CD4-positive, alpha-beta T cell treated with Interleukin-4 for 4 hours (primary cell): Measurements from ENCODE around the gene NUB1.

Experiments used
- DNase-seq: peaks from one replicate; pipeline ENCODE4 v3.0.0-alpha.2; 2020

Gene NUB1

GRCh38 chr7:151392002-151392401 is 50.4 kb downstream of the NUB1 start:
- no peak for DNase-seq

GRCh38 chr7:151392426-151392825 is 50.8 kb downstream of the NUB1 start:
- no peak for DNase-seq

- no peak for DNase-seq
Measured at GRCh38 chr7:151393031-151393977, 51.7 kb downstream of the NUB1 start.

GRCh38 chr7:151394076-151395035 is 52.7 kb downstream of the NUB1 start:
- no peak for DNase-seq

GRCh38 chr7:151395036-151395367 is 53.4 kb downstream of the NUB1 start:
- DNase-seq: no peak

GRCh38 chr7:151396328-151396970 is 54.8 kb downstream of the NUB1 start:
- no peak for DNase-seq

- DNase-seq: no peak
Measured at GRCh38 chr7:151397026-151397425, 55.4 kb downstream of the NUB1 start.

GRCh38 chr7:151398446-151399304 is 57.1 kb downstream of the NUB1 start:
- no peak for DNase-seq

- DNase-seq: no peak
Measured at GRCh38 chr7:151399305-151399601, 57.6 kb downstream of the NUB1 start.

GRCh38 chr7:151399906-151400305 is 58.3 kb downstream of the NUB1 start:
- no peak for DNase-seq

- DNase-seq: no peak
Measured at GRCh38 chr7:151400626-151401315, 59.2 kb downstream of the NUB1 start.

- no peak for DNase-seq
Measured at GRCh38 chr7:151402029-151402835, 60.6 kb downstream of the NUB1 start.

- no peak for DNase-seq
Measured at GRCh38 chr7:151403764-151404163, 62.2 kb downstream of the NUB1 start.

- DNase-seq: peak; percentile 23
Measured at GRCh38 chr7:151404216-151405011, 62.8 kb downstream of the NUB1 start.

GRCh38 chr7:151405056-151405455 is 63.4 kb downstream of the NUB1 start:
- no peak for DNase-seq

GRCh38 chr7:151405588-151405987 is 64.0 kb downstream of the NUB1 start:
- no peak for DNase-seq

- no peak for DNase-seq
Measured at GRCh38 chr7:151406051-151406875, 64.7 kb downstream of the NUB1 start.

- no peak for DNase-seq
Measured at GRCh38 chr7:151406886-151407583, 65.4 kb downstream of the NUB1 start.

GRCh38 chr7:151408498-151408838 is 66.9 kb downstream of the NUB1 start:
- no peak for DNase-seq
